ENCODE data around the gene GPR137B. TPM values are rescaled to one million over a fixed set of nuclear protein-coding genes. Genes with fewer than 3 reads are reported as not detected.
"Not testable (repeated sequence)": the region's sequence is repeated elsewhere in the genome, so short reads cannot be mapped to it uniquely, and the experiment has no call there.

Gene GPR137B
- polyA plus RNA-seq, 1 experiment, result 15.7 TPM

- TF ChIP-seq, protein P1, sequence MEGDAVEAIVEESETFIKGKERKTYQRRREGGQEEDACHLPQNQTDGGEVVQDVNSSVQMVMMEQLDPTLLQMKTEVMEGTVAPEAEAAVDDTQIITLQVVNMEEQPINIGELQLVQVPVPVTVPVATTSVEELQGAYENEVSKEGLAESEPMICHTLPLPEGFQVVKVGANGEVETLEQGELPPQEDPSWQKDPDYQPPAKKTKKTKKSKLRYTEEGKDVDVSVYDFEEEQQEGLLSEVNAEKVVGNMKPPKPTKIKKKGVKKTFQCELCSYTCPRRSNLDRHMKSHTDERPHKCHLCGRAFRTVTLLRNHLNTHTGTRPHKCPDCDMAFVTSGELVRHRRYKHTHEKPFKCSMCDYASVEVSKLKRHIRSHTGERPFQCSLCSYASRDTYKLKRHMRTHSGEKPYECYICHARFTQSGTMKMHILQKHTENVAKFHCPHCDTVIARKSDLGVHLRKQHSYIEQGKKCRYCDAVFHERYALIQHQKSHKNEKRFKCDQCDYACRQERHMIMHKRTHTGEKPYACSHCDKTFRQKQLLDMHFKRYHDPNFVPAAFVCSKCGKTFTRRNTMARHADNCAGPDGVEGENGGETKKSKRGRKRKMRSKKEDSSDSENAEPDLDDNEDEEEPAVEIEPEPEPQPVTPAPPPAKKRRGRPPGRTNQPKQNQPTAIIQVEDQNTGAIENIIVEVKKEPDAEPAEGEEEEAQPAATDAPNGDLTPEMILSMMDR (IDR thresholded peaks at IDR 0.05; ENCODE audit: low read depth, low read length), result no peak
- Histone ChIP-seq H3K4me3 (ENCODE audit: low read depth, low read length) (no peak overlapping the region), H3K27me3 (ENCODE audit: control insufficient read depth, insufficient read depth, low read length) (no peaks in the 10 kb centered on the region), H3K27ac (ENCODE audit: low read depth, low read length) (no peak overlapping the region), H3K9me3 (ENCODE audit: control insufficient read depth, insufficient read depth, low read length) (peaks cover 24% of the 10 kb centered on the region)
- ChIA-PET POLR2A (no interaction called here), CTCF (no interaction called here)
- DNase-seq (ENCODE audit: low read depth, low spot score), result no peak
Observed at GRCh38 chr1:236159704-236160539, 17.6 kb downstream of the GPR137B start.

- POLR2A ChIA-PET, result no interaction called here
- CTCF ChIA-PET, result no interaction called here
Observed at GRCh38 chr1:236160540-236161127, 18.3 kb downstream of the GPR137B start.

DNA sequence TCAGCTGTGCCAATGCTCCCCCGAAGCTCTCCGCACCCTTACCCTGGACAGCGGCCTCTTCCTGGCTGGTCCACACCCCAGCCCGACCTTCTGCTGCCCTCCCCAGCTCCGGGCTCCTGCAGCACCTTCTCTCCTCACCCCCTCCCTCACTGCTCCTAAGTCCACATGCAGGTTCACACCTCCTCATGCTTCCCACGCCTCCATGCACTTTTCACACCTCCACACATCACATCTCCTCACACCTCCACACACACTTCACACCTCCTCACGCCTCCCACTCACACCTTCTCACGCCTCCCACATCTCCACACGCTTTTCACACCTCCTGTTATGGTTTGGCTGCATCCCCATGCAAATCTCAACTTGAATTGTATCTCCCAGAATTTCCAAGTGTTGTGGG, 18.9 kb downstream of the GPR137B start:
- DNase-seq (ENCODE audit: low read depth, low spot score), result no peak
- Histone ChIP-seq H3K27me3 (ENCODE audit: control insufficient read depth, insufficient read depth, low read length) (no peaks in the 10 kb centered on the region), H3K4me3 (ENCODE audit: low read depth, low read length) (no peak overlapping the region), H3K9me3 (ENCODE audit: control insufficient read depth, insufficient read depth, low read length) (peaks cover 24% of the 10 kb centered on the region), H3K27ac (ENCODE audit: low read depth, low read length) (no peak overlapping the region)
- ChIA-PET CTCF (no interaction called here), POLR2A (no interaction called here)
- TF ChIP-seq, protein P1 (IDR thresholded peaks at IDR 0.05; ENCODE audit: low read depth, low read length), result no peak

More at GRCh38 chr1:236160540-236161127, 18.3 kb downstream of the GPR137B start:
- DNase-seq (ENCODE audit: low read depth, low spot score), result no peak
- Histone ChIP-seq H3K9me3 (ENCODE audit: control insufficient read depth, insufficient read depth, low read length) (peaks cover 24% of the 10 kb centered on the region), H3K4me3 (ENCODE audit: low read depth, low read length) (no peak overlapping the region), H3K27me3 (ENCODE audit: control insufficient read depth, insufficient read depth, low read length) (no peaks in the 10 kb centered on the region), H3K27ac (ENCODE audit: low read depth, low read length) (no peak overlapping the region)
- TF ChIP-seq, protein P1 (IDR thresholded peaks at IDR 0.05; ENCODE audit: low read depth, low read length), result no peak

DNA sequence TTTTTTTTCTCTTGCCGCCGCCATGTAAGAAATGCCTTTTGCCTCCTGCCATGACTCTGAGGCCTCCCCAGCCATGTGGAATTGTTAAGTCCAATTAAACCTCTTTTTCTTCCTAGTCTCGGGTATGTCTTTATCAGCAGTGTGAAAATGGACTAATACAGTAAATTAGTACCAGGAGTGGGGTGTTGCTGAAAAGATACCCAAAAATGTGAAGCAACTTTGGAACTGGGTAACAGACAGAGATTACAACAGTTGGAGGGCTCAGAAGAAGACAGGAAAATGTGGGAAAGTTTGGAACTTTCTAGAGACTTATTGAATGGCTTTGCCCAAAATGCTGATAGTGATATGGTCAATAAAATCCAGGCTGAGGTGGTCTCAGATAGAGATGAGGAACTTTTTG, 19.4 kb downstream of the GPR137B start:
- DNase-seq (ENCODE audit: low read depth, low spot score); POLR2A ChIA-PET; H3K27me3 ChIP-seq (ENCODE audit: control insufficient read depth, insufficient read depth, low read length): not testable (repeated sequence)

DNA sequence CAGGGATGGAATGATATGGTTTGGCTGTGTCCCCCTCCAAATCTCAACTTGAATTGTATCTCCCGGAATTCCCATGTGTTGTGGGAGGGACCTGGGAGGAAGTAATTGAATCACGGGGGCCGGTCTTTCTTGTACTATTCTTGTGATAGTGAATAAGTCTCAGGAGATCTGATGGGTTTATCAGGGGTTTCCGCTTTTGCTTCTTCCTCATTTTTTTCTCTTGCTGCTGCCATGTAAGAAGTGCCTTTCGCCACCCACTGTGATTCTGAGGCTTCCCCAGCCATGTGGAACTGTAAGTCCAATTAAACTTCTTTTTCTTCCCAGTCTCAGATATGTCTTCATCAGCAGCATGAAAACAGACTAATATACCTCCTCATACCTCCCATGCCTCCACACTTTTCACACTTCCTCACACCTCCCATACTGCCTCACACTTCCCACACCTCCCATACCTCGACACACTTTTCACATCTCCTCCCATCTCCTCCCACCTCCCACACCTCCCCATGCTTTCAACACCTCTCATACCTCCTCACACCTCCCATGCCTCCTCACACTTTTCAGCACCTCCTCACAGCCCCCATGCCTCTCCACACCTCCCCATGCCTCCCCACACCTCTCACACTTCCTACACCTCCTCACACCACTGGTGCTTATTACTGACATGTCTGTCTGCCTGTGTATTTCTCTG, 21.3 kb downstream of the GPR137B start:
- Histone ChIP-seq H3K27me3 (ENCODE audit: control insufficient read depth, insufficient read depth, low read length) (no peaks in the 10 kb centered on the region), H3K4me3 (ENCODE audit: low read depth, low read length) (no peak overlapping the region), H3K27ac (ENCODE audit: low read depth, low read length) (no peak overlapping the region), H3K9me3 (ENCODE audit: control insufficient read depth, insufficient read depth, low read length) (peaks cover 30% of the 10 kb centered on the region)
- no peak for DNase-seq (ENCODE audit: low read depth, low spot score)
- TF ChIP-seq, protein P1 (IDR thresholded peaks at IDR 0.05; ENCODE audit: low read depth, low read length), result no peak
- ChIA-PET POLR2A (no interaction called here), CTCF (no interaction called here)

More for the DNA sequence above, 19.4 kb downstream of the GPR137B start:
- H3K27ac ChIP-seq (ENCODE audit: low read depth, low read length); H3K4me3 ChIP-seq (ENCODE audit: low read depth, low read length); CTCF ChIA-PET: not testable (repeated sequence)
- peaks cover 27% of the 10 kb centered on the region for H3K9me3 ChIP-seq (ENCODE audit: control insufficient read depth, insufficient read depth, low read length)
